Measurements from ENCODE around the gene PXDN.

PXDN gene

DNA sequence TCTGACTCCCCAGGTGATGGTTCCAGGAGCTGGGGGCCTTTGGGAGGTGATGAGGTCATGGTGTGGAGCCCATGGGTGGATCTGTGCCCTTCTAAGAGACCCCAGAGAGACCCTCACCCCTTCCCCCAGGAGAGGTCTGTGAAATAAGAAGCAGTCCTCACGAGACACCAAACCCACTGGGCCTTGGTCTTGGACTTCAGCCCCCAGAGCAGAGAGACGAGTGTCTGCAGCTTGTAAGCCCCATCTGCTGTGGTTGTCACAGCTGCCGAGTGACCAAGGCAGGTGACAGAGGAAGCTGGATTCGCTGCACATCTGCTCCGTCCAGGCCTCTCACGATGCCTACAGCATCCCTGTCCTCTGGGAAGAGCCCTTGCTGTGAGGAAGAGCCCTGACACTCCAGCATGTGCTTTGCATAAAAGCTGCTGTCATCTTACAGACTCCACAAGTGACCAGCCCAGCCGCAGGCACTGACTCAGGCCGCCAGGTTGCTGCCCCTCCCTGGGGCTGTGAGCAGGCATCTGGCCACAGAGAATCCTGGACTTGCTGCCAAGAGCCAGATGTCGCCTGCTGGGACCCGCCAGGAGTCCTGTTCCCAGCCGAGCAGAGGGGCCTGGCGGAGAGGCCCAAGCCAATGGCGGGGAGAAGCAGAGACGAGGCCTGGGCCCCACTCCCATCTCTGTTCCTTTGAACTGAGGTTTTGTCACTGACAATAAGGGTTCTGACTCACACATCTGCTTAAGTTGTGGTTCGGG is 150.8 kb downstream of the PXDN start (continued):
- TF ChIP-seq ZBTB1 (tag by site-specific recombination; IDR thresholded peaks at IDR 0.05) = no peak
- peak; percentile 84 for TF ChIP-seq SCRT2 (tag by site-specific recombination; IDR thresholded peaks at IDR 0.05)
- TF ChIP-seq, protein P1, sequence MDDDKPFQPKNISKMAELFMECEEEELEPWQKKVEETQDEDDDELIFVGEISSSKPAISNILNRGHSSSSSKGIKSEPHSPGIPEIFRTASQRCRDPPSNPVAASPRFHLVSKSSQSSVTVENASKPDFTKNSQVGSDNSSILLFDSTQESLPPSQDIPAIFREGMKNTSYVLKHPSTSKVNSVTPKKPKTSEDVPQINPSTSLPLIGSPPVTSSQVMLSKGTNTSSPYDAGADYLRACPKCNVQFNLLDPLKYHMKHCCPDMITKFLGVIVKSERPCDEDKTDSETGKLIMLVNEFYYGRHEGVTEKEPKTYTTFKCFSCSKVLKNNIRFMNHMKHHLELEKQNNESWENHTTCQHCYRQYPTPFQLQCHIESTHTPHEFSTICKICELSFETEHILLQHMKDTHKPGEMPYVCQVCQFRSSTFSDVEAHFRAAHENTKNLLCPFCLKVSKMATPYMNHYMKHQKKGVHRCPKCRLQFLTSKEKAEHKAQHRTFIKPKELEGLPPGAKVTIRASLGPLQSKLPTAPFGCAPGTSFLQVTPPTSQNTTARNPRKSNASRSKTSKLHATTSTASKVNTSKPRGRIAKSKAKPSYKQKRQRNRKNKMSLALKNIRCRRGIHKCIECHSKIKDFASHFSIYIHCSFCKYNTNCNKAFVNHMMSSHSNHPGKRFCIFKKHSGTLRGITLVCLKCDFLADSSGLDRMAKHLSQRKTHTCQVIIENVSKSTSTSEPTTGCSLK (tag by site-specific recombination; IDR thresholded peaks at IDR 0.05) = no peak
- peak; percentile 64; the same call in 1 of the 2 replicates for TF ChIP-seq SCRT1 (tag by site-specific recombination; IDR thresholded peaks at IDR 0.05; ENCODE audit: borderline replicate concordance)
- TF ChIP-seq GLIS2 (tag by site-specific recombination; IDR thresholded peaks at IDR 0.05) = 0 out of 2 replicates have a peak, but pooled peaks have one; percentile 26
- no peak for TF ChIP-seq ZNF548 (tag by site-specific recombination; IDR thresholded peaks at IDR 0.05)

DNA sequence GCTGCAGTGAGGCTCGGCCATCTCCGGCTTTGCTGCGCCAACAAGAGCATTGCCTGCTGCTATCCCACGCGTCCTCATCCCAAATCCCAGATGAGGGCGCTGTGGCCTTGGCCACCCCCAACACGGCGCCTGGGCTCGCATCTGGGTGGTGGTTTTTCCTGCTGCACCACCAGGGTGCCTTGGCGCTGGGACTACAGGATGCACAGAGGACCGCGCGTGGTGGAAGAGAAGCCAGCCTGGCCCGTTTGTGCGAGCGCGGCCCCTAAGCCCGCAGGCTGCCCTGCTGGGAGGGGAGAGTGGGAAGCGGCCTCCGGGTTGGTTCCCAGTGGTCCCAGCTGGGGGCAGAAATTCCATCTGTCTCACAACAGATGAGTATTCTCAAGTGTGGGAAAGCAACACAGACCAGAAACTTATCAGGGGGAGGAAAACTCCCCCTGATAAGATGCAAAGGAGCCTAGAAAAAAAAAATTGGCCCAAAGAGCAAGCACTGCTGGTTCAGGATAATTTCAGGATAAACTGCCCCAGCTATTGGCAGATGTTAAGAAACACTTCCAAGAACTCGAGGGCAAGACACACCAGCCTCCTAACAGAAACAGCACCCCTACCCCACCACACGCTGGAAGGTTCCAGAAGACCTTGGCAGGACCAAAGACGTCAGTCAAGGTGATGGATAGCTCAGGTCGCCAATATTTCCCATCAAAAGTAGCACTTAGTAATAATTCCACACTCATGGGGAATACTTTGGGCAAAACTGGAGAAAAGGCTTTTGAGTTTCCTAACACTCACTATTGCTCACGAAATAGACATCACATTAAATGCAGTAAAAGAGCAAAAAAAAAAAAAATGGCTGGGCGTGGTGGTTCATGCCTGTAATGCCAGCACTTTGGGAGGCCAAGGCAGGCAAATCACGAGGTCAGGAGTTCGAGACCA is 152.1 kb downstream of the PXDN start:
- no peak overlapping the region for H3K27ac ChIP-seq (ENCODE audit: extremely low read depth, low read depth, low read length)
- ChIA-PET POLR2A (interaction anchor here (0.7 kb wide), 1 partner anchor 92 kb away, joined by 4 read pairs; no protein-coding TSS in a partner anchor), CTCF (interaction anchor here (0.6 to 2.3 kb wide), 8 partner anchors 49 to 302 kb away, joined by 3 to 10 read pairs (median 3); no protein-coding TSS in a partner anchor)
- no peaks in the 10 kb centered on the region for H3K4me1 ChIP-seq (ENCODE audit: control insufficient read depth, insufficient read depth, low read length)
- TF ChIP-seq GLIS1 (tag by site-specific recombination; IDR thresholded peaks at IDR 0.05) = peak; percentile 18; the same call in 1 of the 2 replicates
- TF ChIP-seq ZIC2 (tag by site-specific recombination; IDR thresholded peaks at IDR 0.05) = peak; percentile 45
- no peak for TF ChIP-seq ZNF10 (tag by site-specific recombination; IDR thresholded peaks at IDR 0.05)
- TF ChIP-seq ZFP41 (tag by site-specific recombination; IDR thresholded peaks at IDR 0.05; ENCODE audit: borderline replicate concordance) = no peak
- no peaks in the 10 kb centered on the region for H3K36me3 ChIP-seq (ENCODE audit: control insufficient read depth in 2 of 2, insufficient read depth in 1 of 2, low read length in 2 of 2)
- no peaks in the 10 kb centered on the region for H3K9me3 ChIP-seq (ENCODE audit: control insufficient read depth, insufficient read depth, low read depth, low read length)
- H3K4me3 ChIP-seq (ENCODE audit: low read depth, low read length) = no peak overlapping the region

DNA sequence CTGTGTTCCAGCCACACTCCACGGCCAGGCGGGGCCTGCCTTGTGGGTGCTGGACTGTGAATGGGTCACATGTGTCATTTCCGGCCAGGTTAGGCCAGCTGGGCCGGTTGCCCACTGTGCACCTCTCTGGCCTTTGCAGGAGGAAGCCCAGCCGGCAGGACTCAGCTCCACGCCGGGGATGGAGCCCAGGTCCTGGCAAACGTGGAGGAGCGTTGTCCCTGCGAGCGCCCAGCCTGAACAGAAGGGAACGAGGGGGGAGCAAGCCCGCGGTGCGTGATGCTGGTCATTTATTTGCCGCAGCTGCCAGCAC is 152.9 kb downstream of the PXDN start:
- CTCF ChIA-PET = interaction anchor here (0.7 to 1.5 kb wide), 2 partner anchors 159 to 206 kb away, joined by 3 to 7 read pairs; no protein-coding TSS in a partner anchor
- Histone ChIP-seq H3K36me3 (ENCODE audit: control insufficient read depth in 2 of 2, insufficient read depth in 1 of 2, low read length in 2 of 2) (no peaks in the 10 kb centered on the region), H3K4me1 (ENCODE audit: control insufficient read depth, insufficient read depth, low read length) (no peaks in the 10 kb centered on the region), H3K4me3 (ENCODE audit: low read depth, low read length) (no peak overlapping the region), H3K27ac (ENCODE audit: extremely low read depth, low read depth, low read length) (no peak overlapping the region), H3K9me3 (ENCODE audit: control insufficient read depth, insufficient read depth, low read depth, low read length) (no peaks in the 10 kb centered on the region)
- POLR2A ChIA-PET = no interaction called here
- TF ChIP-seq ZNF266 (tag by site-specific recombination; IDR thresholded peaks at IDR 0.05; ENCODE audit: low read depth) (no peak), ZNF169 (tag by site-specific recombination; IDR thresholded peaks at IDR 0.05) (no peak), ZSCAN23 (tag by site-specific recombination; IDR thresholded peaks at IDR 0.05) (no peak), ZNF140 (tag by site-specific recombination; IDR thresholded peaks at IDR 0.05) (no peak), ZNF354C (tag by site-specific recombination; IDR thresholded peaks at IDR 0.05; ENCODE audit: borderline replicate concordance, low read depth) (no peak), ZNF529 (tag by site-specific recombination; IDR thresholded peaks at IDR 0.05; ENCODE audit: insufficient replicate concordance) (no peak), MEIS1 (CRISPR knock-in tag; IDR thresholded peaks at IDR 0.05; ENCODE audit: borderline replicate concordance) (no peak), REPIN1 (tag by site-specific recombination; IDR thresholded peaks at IDR 0.05; ENCODE audit: low read depth) (no peak)
- TF ChIP-seq, protein P2, sequence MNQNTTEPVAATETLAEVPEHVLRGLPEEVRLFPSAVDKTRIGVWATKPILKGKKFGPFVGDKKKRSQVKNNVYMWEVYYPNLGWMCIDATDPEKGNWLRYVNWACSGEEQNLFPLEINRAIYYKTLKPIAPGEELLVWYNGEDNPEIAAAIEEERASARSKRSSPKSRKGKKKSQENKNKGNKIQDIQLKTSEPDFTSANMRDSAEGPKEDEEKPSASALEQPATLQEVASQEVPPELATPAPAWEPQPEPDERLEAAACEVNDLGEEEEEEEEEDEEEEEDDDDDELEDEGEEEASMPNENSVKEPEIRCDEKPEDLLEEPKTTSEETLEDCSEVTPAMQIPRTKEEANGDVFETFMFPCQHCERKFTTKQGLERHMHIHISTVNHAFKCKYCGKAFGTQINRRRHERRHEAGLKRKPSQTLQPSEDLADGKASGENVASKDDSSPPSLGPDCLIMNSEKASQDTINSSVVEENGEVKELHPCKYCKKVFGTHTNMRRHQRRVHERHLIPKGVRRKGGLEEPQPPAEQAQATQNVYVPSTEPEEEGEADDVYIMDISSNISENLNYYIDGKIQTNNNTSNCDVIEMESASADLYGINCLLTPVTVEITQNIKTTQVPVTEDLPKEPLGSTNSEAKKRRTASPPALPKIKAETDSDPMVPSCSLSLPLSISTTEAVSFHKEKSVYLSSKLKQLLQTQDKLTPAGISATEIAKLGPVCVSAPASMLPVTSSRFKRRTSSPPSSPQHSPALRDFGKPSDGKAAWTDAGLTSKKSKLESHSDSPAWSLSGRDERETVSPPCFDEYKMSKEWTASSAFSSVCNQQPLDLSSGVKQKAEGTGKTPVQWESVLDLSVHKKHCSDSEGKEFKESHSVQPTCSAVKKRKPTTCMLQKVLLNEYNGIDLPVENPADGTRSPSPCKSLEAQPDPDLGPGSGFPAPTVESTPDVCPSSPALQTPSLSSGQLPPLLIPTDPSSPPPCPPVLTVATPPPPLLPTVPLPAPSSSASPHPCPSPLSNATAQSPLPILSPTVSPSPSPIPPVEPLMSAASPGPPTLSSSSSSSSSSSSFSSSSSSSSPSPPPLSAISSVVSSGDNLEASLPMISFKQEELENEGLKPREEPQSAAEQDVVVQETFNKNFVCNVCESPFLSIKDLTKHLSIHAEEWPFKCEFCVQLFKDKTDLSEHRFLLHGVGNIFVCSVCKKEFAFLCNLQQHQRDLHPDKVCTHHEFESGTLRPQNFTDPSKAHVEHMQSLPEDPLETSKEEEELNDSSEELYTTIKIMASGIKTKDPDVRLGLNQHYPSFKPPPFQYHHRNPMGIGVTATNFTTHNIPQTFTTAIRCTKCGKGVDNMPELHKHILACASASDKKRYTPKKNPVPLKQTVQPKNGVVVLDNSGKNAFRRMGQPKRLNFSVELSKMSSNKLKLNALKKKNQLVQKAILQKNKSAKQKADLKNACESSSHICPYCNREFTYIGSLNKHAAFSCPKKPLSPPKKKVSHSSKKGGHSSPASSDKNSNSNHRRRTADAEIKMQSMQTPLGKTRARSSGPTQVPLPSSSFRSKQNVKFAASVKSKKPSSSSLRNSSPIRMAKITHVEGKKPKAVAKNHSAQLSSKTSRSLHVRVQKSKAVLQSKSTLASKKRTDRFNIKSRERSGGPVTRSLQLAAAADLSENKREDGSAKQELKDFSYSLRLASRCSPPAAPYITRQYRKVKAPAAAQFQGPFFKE (tag by site-specific recombination; IDR thresholded peaks at IDR 0.05; ENCODE audit: borderline replicate concordance) = no peak
- TF ChIP-seq, protein P3, sequence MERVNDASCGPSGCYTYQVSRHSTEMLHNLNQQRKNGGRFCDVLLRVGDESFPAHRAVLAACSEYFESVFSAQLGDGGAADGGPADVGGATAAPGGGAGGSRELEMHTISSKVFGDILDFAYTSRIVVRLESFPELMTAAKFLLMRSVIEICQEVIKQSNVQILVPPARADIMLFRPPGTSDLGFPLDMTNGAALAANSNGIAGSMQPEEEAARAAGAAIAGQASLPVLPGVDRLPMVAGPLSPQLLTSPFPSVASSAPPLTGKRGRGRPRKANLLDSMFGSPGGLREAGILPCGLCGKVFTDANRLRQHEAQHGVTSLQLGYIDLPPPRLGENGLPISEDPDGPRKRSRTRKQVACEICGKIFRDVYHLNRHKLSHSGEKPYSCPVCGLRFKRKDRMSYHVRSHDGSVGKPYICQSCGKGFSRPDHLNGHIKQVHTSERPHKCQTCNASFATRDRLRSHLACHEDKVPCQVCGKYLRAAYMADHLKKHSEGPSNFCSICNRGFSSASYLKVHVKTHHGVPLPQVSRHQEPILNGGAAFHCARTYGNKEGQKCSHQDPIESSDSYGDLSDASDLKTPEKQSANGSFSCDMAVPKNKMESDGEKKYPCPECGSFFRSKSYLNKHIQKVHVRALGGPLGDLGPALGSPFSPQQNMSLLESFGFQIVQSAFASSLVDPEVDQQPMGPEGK (tag by site-specific recombination; IDR thresholded peaks at IDR 0.05) = no peak

Measured in HEK293 (cell line).